Hematopoietic multipotent progenitor cell treated with erythropoietin and hydrocortisone succinate and interleukin-3 and kit ligand, for 17 days (in vitro differentiated cells): ENCODE measurements around the gene SERINC3.
"Not testable (repeated sequence)": the region's sequence is repeated elsewhere in the genome, so short reads cannot be mapped to it uniquely, and the experiment has no call there.

Experiments used
- DNase-seq: peaks from one replicate; pipeline ENCODE4 v3.0.0-alpha.2; 2015; ENCODE audit warnings: low spot score

SERINC3 gene

DNA sequence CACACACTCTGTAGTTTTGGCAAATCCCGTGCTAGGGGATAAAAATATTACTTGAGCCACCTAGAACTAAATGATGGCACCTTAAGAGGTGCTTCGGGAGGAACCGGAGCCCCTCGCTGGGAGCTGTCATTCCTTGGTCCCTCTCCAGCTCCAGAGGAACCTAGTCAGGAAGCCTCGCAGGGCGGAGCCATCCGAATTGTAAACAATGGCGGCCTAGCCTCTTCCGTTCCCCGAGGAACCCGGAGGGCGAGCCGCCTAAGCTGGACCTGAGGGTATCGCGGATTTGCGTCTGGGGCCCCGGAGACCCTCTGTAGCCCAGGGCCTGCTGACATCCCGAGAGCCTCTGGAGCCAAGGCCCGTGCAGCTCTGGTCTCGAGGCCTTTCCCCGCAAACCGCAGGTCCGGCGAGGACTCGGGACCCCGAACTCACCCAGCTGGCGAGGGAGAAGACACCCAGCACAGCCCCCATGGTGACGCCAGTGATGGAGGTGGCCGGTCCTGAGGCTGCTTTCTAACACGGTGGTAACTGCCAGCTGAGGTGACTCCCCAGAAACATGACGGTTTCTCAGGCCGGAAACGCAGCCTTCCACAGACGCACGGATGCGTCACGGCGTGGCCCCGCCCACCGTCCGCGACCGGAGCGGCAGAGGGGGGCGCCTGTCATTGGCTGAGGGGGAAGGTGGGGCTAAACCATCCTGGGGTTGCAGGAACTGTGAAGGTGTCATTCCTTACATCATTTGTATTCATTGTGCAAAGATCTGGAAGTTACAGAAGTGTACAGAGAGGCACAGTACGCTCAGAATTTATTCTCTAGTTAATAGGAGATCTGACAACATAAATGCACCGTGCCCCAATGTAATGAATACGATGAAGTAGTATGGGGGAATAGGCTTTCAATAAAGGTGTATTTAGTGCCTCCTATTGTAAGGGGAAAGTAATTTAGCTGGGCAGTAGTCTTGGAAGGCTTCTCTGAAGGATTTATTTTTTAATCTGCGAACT is at the start of gene SERINC3:
SERINC3 (minus strand) TSS at position 587 of the 998 bp plus-strand sequence; CDS start at position 468, 119 bp downstream.
- peak; percentile 97 for DNase-seq

DNA sequence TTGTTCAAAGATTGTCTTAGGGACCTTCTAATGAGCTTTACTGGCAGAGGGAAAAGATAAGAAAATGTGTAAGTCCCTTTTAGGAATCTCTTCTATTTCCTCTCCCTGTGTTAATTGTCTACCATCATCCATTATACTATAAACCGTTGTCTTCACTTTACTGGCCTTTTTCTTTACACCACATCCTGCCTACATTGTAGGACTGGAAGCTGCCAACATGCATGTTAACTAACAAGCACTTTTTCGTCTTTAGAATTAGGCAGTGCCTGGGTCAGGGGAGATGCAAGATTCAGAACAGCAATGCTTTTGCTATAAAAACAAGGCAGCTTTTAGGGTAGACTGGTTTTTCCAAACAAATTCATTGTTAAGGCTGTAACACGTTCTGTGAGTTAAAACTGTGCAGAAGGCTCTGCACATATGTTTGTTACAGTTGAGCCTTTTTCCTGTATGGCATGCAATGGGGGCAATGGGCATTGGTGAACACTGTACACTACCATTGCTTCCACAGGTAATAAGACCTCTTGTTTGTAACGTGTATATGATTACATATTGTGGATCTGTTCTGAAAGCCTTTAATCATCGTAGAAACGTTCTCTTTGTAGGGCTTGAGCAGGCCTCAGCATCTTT is 49.6 kb upstream of the SERINC3 start:
- no peak for DNase-seq

DNA sequence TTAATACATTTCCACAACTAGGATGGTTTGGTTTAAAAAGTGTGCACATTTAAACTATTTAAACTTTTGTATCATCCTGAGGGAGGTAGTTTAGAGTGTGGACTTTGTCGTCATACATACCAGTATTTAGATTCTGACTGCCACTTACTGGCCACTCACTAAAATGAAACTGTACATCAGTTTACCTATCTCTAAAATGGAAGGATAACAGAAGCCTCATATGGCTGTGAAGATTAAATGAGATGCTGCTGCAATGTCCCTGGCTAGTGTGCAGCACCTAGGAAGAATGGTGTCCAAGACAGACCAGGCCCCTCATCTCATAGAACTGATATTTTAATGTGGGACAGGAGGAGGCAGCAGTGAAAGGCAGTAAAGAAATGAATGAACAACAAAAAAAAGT is 48.5 kb upstream of the SERINC3 start:
- peak; percentile 48 for DNase-seq

DNA sequence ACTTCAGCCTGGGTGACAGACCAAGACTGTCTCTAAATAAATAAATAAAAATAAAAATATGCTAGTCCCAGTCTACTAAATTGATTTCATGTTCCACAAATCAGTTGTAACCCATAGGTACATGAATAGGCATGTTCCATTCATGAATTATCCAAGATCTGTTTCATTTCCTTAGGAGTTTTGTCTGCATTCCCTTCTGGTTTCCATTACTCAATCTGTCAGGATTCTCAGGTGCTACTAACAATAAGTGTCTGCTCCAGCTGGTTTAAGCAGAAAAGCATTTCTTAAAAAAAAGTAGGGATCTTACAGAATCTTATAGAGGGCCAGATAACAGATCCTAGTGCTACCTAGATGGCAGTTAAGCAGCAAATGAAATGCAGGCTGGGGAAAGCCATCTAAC is 44.9 kb upstream of the SERINC3 start:
- no peak for DNase-seq

DNA sequence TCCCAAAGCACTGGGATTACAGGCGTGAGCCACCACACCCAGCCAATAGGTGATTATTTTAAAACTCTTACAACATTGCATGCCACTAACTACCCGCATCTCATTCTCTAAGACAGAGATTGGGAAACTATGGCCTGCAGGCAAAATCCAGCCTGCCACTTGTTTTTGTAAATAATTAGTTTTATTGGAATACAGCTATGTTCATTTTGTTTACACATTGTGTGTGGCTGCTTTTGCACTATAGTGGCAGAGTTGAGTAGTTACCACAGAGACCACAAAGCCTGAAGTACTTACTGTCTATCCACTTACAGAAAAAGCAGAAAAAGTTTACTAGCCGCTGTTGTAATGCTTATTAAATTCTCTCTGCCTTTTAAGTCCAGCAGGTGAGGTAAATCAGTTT is 44.1 kb upstream of the SERINC3 start:
- DNase-seq = no peak

DNA sequence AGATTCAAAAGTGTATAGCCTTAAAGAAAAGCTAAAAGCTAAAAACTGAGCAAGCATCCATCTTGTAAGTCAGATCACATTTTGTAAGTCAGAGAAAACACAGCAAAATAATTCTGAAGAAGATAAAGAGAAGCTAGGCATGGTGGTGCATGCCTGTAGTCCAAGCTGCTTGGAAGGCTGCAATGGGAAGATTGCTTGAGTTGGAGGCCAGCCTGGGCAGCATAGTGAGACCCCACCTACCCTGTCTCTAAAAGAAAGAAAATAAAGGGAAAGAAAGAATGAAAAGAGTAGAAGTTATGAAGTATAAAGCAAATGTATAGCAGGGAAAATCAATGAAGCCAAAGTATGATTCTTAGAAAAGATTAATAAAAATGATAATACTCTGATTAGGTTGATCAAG is 40.0 kb upstream of the SERINC3 start:
- no peak for DNase-seq

DNA sequence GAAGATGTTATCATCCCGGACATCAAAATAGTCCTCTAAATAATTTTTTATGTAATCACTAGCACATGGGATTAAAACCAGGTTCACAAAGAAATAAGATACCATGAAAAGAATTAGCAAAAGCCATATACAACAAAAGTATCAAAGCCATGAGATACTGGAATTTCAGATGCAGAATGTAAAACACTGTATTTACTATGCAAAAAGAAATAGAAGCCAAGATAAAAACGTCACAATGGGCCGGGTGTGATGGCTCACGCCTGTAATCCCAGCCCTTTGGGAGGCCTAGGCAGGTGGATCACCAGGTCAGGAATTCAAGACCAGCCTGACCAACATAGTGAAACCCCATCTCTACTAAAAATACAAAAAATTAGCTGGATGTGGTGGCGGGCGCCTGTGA is 38.9 kb upstream of the SERINC3 start:
- DNase-seq = not testable (repeated sequence)

DNA sequence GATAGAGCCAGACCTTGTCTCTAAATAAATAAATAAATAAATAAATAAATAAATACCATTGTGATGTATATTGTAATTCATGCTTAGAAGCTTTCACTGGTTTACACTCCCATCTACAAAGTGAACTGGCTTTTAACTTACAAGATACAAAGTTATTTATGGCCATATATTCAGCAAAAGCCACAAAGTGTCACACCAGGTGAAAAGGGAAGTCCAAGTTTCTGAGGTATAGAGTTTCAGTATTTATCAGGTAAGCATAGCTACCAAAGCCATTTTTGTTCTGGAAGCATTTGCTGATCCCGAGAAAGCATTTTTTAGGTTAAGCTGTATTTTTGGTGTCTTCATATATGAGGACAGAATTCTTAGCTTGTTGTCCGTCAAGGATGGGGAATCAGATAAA is 38.4 kb upstream of the SERINC3 start:
- no peak for DNase-seq

DNA sequence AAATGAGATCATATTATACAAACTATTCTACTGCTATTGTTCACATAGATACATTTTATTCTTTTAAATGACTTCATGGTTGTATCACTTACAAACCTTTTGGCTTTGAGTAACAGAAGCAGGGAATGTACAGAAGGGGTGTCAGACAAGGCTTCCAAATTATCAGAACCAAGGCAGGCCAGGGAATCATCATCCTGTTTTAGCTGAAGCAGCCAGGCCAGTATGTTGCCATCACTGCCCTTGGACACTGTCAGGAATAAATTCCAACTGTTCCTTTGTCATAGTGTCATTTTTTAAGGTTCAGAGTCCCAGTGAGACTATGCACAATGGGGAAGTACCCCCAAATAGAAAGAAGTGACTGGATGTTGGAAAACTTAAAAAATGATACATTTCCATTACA is 37.4 kb upstream of the SERINC3 start:
- DNase-seq = no peak

DNA sequence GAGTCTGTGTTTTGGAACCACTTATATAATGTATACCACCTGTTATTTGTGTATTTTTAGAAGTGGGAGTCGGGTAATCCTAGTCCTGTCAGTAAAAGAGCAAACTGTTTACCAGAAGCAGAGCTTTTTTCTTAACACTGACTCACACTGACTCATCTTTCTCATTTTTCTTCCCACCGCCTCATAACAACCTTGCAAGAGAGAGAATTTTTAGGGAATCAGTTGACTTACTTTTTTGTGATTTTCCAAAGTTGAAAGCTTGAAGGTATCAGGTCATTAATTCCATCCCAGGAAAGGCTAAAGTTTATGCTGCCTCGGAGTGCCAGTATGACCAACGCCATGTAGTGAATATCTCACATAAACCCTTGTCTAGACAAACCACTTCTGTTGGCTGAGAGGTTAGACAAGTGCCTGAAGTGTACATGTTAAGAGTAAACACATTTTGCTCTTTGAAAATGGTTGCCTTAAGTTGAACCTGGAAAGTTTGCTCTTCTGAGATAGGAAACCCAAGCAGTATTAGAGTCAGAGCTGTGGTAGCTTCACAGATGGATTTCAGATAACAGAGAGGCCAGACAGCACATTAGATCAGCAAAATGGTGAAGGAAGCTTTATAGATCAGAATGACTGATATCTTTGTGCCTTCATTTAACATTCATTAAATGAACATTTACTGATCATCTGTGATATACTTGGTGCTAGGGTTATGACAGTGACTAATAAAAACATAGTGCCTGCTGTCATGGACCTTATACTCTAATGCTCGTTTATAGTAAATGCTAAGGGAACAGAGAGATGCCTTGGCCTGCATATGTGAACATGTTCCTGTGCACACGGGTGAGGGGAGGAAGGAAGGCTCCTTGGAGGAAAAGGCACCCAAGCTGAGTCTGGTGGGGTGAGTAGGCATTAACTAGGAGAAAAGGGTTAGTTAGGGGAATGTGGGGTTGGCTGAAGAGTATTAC is 31.4 kb upstream of the SERINC3 start:
- peak; percentile 75 for DNase-seq

DNA sequence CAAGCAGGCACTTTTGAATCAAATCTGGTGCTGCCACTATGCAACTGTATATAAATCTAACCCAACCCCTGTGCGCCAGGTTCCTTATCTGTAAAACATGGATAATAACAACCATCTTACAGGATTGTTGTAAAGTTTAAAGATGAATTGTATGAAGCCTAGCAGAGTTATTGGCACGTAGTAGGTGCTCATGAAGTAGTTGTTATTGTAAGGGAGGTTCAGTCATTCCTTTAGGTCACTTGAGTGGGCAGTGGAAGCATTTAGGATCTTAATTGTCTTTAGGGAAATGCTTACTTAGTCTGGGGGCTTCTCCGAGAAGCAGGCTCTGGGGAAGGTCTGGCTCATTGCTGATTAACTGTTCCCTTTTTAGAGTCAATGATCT is 30.7 kb upstream of the SERINC3 start:
- DNase-seq = no peak

DNA sequence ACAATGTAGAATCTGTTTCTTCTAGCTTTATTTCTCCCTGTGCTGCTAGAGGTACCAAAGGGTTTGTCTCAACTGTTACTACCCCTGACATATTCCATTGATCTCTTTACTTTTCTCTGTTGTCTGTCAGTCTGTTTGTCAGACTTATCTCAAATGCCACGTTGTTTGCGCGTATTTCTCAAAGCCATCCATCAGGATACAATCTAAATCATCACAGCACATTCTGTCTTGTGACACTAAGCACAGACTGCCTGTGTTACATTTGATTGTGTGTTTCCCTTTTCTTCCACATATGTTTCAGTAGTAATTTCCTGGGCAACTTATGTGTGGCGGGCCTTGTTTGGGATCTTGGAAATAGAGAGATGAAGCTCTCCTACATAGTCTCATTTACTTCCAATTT is 30.2 kb upstream of the SERINC3 start:
- DNase-seq = peak; percentile 42

DNA sequence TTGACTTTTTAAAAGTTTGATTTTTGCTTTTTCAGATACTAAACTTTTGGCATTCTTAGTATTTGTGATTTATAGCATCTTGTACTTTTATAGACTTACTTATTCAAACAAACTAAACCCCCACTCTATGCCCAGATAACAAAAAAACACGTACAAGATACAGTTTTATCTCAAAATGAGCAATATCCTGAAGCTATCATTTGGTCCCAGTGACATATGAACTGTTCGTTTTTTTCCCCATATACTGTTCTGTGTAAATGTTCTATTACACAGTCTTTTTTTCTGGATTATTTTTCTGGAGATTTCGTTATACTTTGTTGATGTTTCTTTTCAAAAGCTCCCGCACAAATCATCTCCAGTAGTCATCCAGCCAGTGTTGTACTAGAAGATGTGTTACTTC is 27.3 kb upstream of the SERINC3 start:
- DNase-seq = peak; percentile 35

DNA sequence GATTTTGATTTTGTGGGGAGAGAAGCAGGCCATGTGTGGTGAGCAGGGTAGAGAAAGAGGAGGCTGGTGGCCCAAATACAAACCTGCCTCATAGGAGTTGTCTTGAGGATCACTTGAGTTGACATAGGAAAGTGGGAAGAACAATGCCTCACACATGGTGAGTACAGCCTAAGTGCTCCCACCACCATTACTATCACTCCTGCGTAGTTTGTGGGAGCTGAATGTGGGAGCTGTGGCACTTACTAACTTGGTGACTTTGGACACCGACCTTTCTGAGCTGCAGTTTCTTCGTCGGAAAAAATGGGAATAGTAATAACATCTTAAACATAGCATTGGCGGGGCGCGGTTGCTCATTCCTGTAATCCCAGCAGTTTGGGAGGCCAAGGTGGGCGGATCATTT is 25.5 kb upstream of the SERINC3 start:
- DNase-seq = no peak

DNA sequence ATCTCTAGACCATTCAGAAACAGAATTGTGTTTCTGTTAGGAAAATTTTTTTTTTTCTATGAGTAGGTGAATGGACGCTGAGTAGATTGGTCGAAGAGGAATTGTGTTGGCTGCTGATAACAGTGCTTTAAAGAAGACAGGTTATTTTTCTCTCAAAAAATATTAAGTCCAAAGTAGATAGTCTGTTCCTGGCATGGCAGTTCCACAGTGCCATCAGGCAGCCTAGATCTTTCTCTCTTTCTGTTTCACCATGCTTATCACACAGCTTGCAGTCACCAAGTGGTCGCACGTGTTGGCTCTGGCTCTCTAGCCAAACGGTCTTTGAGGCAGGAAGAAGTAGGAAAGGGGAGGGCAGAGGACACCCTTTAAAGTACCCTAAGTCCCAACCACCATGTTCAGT is 22.4 kb upstream of the SERINC3 start:
- peak; percentile 68 for DNase-seq

DNA sequence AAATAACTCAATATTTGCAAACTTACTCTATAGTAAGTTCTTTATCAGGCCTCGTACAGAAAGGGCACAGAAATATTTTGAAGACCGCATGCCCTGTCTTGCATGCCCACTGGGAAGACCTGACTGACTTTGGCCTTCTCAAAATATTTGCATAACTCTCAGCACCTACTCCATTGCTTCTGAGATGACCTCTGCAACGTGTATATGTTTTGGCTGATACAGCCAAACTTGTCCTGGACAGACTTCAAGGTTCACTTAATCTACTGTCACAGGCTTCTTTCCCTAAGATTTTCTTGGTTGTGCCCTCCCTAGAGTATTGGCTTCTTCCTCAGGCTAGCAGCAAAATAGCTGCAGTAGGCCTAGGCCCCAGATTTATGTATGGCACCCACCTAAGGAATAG is 21.5 kb upstream of the SERINC3 start:
- peak; percentile 36 for DNase-seq

DNA sequence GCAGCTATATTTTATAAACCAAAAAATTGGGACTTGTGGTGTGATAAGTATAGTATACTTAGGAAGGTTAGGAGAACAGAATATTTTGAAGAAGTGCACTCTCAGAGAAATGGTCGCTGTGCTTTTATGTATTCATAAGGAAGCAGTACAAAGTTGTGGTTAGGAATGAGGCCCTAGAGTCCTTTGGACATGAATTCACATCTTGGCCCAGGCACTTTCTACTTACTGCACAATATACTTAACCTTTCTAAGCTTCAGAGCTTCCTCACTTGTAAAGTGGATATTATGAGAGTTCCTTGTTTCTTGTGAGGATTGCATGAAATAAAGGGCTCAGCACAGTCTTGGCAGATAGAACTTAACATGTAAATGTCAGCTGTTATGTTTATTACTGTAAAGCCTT is 21.0 kb upstream of the SERINC3 start:
- no peak for DNase-seq

DNA sequence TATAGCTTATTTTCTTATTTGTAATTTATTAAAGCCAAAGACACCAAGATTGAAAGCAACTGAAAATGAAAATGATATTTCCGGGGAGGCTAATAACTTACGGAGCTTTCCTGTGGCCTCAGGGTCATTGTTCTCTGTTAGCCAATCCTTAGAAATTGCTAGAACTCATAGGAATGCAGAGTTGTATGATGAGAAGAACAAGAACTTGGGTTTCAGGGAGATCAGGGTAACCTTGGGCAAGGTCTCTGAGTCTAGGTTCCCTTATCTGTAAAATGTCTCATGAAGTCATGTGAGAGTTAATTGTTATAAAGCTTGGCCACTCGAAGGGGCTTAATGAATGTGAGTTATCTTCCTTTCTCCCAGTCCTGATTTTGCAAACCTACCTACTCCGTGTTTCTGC is 20.1 kb upstream of the SERINC3 start:
- DNase-seq = no peak

DNA sequence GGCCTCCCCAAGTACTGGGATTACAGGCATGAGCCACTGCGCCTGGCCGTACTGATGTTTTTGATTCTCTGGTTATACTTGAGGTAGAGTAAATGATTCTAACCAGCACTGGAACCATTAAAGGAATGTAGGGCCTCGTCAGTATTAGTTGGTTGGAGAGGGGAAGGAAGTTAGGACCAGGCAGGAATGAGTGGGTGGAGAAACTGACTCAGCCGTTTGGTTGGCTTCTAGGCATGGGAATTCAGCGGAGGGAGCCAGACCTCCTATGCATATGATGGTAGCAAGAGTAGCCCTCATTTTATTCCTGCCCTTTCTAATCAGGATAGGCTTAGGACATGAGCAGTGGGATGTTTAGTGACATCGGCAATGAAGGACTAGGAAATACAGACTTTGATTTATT is 19.0 kb upstream of the SERINC3 start:
- no peak for DNase-seq

DNA sequence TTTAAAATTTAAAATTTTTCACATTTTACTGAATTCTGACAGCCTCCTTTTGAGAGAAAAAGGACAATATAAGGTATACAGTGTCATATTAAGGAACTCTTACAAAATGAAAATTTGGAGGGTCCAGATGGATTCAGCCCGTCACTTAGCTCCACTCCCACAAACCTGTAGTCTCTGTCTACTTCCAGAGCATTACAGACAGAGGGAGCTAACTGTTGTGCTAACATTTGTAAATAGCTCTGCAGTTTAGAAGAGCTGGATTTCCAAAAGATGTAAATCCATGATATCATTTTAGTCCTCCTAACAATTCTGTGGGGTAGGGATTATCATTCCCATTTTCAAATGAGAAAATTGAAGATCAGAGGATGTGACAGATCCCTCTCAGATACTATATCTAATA is 16.1 kb upstream of the SERINC3 start:
- DNase-seq = no peak

DNA sequence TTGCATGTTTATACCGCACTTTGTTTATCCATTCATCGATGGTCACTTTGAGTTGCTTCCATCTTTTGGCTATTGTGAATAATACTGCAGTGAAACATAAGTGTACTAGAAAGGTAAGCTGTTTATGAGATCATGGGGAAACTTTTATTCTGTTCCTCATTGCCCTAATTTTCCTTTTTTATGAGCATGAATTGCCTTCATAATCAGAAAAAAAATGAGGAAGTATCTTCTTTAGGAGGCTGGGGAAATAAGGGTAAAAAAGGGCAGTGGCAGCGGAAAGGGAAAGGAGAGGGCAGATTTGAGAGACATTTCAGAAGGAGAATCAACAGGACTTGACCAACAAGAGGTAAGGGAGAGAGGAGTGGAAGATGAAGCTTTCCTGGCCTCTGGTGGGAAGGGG is 14.3 kb upstream of the SERINC3 start:
- DNase-seq = no peak

DNA sequence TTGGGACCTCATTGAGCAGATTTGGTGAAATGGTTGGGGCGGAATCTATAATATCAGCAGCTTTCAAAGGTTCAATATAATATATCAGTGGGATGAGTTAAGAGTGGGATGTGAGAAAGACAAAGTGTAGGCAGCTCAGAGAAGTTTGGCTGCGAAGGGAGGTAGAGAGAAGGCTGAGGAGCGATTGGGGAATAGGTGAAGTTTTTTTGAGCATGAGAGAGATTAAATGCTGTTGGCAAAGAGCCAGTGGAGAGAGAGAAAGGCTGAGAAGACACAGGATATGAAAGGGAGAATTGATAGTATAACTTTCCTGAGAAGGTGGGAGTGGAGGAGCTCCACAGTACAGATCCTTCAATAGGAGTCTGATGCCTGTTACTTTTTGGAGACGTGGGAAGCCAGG is 12.1 kb upstream of the SERINC3 start:
- DNase-seq = peak; percentile 65
